WI38 (cell line): ENCODE data around the gene TMEM218.

Source experiments
- H3K4me3 ChIP-seq: 2 replicates; pipeline ENCODE4 v1.5.1; 2011; ENCODE audit warnings: low read depth, mild to moderate bottlenecking, control low read depth, low read length
- CTCF ChIP-seq: IDR thresholded peaks from 2 replicates; pipeline ENCODE4 v1.5.1; 2012; ENCODE audit warnings: low read depth, mild to moderate bottlenecking, control low read depth, low read length

Gene TMEM218

GRCh38 chr11:125112208-125112604 lies 780 bp upstream of the TMEM218 start:
- no peak for TF ChIP-seq CTCF
- peak overlapping the region; percentile 44 for H3K4me3 ChIP-seq

- H3K4me3 ChIP-seq, result peak overlapping the region; percentile 96
- TF ChIP-seq CTCF, result no peak
These were observed 454 bp downstream of the TMEM218 start for GRCh38 chr11:125111001-125111342.

- peak overlapping the region; percentile 96 for H3K4me3 ChIP-seq
- TF ChIP-seq CTCF, result no peak
These were observed 920 bp downstream of the TMEM218 start for GRCh38 chr11:125110506-125110905.

- TF ChIP-seq CTCF, result no peak
- H3K4me3 ChIP-seq, result no peak overlapping the region
These were observed 3.0 kb downstream of the TMEM218 start for GRCh38 chr11:125108469-125108868.

- no peak for TF ChIP-seq CTCF
- H3K4me3 ChIP-seq, result no peak overlapping the region
These were observed 5.5 kb downstream of the TMEM218 start for GRCh38 chr11:125105926-125106325.

- TF ChIP-seq CTCF, result no peak
- H3K4me3 ChIP-seq, result no peak overlapping the region
These were observed 8.9 kb downstream of the TMEM218 start for GRCh38 chr11:125102510-125102909.

- no peak overlapping the region for H3K4me3 ChIP-seq
- no peak for TF ChIP-seq CTCF
These were observed 9.4 kb downstream of the TMEM218 start for GRCh38 chr11:125102025-125102424.
